NCI-H1694 treated with DMSO at 0.1 percent for 48 hours (cell line): ENCODE measurements around the gene KLK4.

ENCODE experiments used
- DNase-seq: peaks from one replicate; lab custom pipeline; 2025; lab: John Stamatoyannopoulos, UW

Gene KLK4

DNA sequence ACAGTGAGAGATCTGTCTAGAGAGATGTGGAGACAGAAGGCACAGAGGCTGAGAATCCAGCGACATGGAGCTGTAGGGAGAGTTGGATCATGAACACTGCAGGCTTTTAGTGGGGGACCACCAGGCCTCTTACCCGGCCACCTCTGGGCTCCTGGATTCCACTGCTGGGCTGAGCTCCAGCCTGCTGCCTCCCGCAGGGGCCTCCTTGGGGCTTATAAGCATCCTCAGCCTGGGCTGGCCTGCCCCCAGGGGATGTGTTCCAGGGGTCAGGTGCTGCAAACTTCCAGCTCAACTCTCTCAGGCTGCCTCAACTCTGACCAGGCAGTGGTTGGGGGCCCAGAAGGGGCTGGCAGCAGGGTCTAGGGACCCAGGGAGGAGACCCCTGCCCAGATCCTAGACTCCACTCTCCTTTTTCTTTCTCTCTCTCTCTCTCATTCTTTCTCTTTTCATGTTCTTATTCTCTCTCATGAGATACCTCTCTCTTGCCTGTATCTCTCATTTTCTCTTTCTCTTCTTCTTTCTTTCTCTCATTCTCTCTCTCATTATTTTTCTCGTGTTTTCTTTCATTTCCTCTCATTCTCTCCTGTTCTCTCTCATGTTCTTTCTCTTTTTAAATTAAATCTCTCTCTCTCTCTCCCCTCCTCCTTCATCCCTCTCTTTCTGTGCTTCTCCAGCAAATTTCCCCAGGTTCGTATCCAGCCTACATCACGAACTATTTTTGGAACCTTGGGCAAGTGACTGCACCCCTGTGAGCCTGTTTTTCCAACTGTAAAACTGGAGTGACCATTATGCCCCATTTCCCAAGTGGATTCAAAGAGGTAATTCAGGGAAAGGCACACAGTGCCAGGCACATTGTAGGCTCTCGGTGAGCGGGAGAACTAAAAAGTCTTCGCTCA lies at the start of gene KLK4:
Gene KLK4 (minus strand): TSS at position 190 of the 896 bp plus-strand sequence. CDS start 657 bp downstream, outside the sequence.
- DNase-seq, result no peak

GRCh38 chr19:50959731-50960500 lies 48.7 kb upstream of the KLK4 start:
- no peak for DNase-seq

DNA sequence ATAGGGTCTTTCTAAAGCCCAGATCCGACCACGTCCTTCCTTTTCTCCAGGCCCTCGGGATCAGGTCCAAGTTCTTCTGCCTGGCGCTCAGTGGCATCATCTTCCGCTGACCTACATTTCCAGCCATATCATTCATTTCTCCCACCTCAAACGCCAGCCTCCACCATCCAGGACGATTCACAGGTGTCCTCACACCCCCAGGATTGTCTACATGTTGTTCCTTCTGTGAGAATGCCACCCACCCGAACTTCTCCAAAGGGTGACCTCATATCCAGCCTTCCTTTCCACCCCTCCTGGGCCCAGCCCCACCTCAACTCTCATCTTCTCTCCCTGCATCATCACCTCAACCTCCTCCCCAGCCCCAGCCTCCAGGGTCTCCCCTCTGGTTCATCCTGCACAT lies 46.4 kb upstream of the KLK4 start:
- no peak for DNase-seq

GRCh38 chr19:50952910-50953309 lies 41.7 kb upstream of the KLK4 start, which contains the start of gene KLK5:
KLK5 (minus strand) TSS chr19:50953038; CDS start chr19:50952657, 381 bp downstream.
- no peak for DNase-seq

DNA sequence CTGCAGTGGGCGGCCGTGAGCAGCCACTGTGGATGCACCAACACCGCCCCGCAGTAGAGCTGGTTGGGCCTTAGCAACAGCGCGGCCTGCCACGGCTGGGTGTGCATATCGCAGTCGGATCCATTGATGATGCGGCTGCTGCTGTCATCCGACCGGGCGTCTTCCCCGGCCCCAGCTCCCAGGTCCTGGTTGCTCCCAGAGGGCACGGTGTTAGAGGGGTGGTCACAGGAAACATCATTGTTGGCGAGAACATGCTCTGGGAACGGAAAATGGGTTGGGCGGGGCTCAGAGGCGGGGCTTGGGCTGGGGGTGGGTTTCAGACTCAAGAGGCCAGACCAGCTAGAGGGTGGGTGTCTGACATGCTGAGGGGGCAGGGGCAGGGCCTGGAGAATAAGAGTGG lies 38.7 kb upstream of the KLK4 start:
- DNase-seq, result no peak

DNA sequence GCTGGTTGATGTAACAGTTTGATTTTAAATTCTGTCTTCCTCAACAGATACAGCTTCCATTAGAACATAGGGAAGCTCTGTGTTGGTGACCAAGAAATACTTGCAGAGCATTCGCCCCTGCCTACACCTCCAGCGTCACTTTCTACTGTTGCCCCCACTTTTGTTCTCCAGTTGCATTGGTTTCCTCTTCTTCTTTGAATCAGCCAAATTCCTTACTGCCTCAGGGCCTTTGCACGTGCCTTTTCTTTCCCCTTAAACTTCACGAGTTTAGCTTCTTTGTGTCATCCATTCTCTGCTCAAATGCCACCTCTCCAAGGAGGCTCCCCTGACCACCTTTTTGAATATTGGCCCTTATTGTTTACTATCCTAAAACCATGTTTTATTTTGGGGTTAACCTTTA lies 35.9 kb upstream of the KLK4 start:
- no peak for DNase-seq

- DNase-seq, result no peak
Measured at GRCh38 chr19:50944795-50945194, 33.6 kb upstream of the KLK4 start.

DNA sequence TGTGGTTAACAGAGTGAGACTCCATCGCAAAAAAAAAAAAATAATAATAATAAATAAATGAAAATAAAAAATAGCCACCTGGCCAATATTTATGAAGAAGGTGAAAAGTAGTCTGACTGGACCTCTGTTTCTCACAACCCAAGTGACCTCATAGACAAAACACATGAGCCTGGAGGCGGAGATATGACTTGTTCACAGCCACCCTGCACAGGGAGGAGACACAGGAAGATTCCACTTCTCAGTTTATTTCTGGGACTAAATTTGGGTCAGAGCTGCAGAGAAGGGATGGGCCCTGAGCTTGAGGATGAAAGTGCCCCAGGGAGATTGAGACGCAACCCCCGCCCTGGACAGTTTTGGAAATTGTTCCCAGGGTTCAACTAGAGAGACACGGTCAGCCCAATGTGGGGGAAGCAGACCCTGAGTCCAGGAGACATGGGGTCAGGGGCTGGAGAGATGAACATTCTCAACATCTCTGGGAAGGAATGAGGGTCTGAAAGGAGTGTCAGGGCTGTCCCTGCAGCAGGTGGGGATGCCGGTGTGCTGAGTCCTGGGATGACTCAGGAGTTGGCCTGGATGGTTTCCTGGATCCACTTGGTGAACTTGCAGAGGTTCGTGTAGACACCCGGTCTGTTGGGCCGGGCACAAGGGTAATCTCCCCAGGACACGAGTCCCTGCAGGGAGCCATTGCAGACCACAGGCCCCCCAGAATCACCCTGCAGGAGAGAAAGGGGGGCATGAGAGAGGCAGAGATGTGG lies 32.1 kb upstream of the KLK4 start:
- no peak for DNase-seq

- no peak for DNase-seq
Measured at GRCh38 chr19:50939596-50939995, 28.4 kb upstream of the KLK4 start.

- no peak for DNase-seq
Measured at GRCh38 chr19:50933640-50934039, 22.4 kb upstream of the KLK4 start.

DNA sequence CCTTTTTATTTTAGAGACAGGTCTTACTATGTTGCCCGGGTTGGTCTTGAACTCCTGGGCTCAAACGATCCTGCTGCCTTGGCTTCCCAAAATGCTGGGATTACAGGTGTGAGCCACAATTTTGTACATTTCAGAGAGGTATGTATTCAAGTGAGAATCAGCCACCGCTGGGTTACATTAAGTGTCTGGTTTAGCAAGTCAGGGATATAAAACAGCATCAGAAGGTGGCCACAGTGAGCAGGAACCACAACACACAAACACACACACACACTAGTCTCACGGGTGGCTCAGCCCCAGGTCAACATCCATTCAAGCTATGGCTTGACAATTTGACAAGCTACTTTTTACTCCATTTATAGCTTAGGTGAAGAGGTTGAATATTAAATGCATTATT lies 21.5 kb upstream of the KLK4 start:
- no peak for DNase-seq

- no peak for DNase-seq
Measured at GRCh38 chr19:50932018-50932689, 21.0 kb upstream of the KLK4 start.

- DNase-seq, result no peak
Measured at GRCh38 chr19:50931023-50931422, 19.8 kb upstream of the KLK4 start.

- no peak for DNase-seq
Measured at GRCh38 chr19:50928831-50929230, 17.6 kb upstream of the KLK4 start.

DNA sequence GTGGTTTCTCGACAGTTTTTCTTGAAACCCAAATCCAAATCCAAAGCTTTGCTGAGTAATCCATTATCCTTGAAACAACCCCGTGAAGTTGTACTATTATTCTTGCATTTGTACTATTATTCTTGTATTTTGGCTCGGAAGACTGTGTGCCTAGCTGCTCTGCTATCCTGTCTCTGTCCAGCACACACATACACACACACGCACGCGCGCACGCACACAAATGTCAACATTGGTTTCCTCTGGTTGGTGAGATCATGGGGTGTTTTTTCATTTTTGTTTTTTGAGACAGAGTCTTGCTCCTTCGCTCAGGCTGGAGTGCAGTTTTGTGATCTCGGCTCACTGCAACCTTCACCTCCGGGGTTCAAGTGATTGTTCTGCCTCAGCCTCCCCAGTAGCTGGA lies 14.9 kb upstream of the KLK4 start:
- DNase-seq, result no peak

DNA sequence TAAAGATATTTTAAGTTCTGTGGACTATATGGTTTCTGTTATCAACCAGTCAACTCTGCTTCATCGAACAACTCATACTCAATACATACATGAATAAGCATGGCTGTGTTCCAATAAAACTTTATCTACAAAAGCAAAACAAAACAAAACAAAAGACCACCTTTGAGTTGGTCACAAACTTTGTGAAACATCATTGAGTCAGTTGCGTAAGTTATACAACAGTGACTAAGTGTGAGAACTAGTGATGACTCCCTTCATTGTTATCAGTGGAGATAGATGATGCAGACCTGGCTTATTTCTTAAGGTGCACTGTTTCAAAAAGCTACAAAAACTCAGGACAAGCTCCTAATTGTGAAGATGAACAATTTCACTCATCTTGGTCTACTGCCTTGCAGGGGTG lies 14.5 kb upstream of the KLK4 start:
- DNase-seq, result no peak

DNA sequence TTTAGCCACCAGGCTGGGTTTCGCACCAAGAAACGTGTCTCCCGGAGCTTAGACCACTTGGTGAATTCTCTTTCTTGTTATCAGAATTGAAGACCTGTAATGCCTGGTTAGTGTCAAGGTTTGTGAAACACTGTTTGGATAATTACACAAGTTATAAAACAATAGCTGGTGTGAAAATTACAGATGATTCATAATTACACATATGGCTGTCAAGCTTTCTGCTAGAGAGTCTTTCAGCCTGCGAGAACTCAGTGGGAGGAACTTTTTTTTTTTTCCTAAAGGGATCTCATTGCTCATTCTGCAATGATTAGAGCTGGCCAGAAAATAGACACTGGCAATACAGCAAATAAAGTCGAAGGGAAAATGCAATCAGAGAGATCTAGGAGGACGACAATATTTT lies 13.4 kb upstream of the KLK4 start:
- DNase-seq, result no peak

DNA sequence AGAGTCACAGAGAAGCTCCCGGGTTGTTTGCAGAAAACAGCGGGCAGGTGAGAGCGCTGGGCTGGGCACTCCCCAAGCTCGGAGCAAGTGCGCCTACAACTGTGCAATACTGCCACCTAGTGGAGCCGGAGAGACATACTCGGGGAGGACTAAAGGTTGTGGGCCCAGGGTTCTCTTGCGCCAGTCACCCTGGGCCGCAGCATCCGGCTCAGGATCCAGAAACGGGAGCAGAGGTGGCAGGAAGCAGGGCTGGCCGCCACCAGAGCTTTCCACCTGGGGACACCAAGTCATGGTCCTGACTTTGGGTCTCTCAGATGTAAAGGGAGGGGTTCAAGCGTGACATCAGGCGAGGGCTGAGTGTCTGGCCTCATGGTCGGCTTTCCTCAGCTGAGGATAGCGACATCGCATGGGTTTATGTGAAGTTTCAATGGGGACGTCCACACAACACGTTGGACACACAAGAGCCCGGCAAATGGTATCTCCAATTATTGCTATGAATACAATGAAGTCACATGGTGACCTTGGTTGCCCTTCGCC lies 11.2 kb upstream of the KLK4 start:
- DNase-seq, result peak; percentile 57

DNA sequence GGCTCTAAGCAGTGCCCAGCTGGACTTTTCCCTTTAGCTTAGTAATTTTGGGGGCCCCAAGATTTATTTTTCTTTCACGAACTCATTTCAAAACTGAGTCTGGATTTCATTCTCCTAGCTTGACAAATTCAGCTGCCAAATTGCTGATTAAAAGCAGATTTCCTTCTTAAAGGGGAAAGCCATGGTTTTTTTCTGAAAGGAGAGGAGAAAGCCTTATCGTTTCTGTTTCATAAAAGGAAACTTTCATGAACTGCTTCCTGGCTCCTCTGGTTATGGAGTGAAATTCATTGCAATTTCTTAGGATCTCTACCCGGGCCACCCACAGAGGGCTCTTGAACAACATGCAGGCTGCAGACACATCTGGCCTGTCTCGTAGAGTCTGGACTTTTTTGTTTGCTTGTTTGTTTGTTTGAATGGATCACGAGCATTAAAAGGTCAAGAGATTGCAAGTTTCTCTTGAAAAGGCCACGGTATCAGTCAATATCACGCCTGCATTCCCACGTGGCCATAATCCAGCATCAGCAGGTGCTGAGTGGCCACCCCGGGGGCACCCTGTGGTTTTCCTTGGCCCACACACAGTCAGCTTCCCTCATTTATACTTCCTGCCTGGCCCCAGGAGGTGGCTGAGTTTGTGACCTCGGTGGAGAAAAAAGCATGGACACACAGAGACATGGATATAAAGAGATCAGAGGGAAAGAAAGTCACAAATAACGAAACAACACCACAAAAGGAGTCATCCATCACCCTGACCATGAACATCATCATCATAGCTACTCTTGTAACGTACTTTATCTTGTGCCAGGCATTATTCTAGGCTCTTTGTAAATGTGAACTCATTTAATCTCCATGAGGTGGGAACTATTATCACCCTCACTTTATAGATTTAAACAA lies 10.5 kb upstream of the KLK4 start:
- no peak for DNase-seq

DNA sequence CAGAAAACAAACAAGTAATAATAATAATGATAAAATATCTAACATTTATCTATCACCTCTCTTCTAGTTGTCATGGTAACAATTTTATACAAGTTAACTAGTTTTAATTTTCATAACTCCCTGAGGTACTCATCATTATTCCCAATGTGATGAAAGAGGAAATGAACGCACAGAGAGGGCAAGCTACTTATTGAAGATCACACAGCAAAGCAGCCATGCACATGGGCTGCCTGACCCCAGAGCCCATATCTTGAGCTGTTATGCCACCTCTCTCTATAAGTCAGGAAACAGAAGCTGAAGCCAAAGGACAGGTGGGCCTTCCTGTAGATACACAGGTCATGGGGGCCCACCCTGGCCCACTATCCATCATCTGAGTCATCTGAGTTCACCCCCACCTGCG lies 4.9 kb upstream of the KLK4 start:
- DNase-seq, result no peak
